ENCODE data around the gene AKT1S1.

AKT1S1 gene

DNA sequence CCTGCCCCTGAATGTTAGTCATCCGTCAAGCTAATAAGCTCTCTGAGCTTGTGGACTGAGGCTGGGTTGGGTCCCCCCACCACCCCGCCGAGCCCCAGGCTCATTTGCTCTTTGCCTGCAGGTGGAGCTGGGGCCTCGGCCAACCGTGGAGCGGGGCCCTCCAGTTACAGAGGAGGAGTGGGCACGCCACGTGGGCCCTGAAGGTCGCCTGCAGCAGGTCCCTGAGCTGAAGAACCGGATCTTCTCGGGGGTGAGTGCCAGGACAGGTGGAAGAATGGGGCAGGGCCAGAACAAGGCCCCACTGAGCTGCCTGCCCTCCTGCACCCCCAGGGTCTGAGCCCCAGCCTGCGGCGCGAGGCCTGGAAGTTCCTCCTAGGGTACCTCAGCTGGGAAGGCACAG, 5.5 kb upstream of the AKT1S1 start:
- no peak for DNase-seq (ENCODE audit: low spot score)

DNA sequence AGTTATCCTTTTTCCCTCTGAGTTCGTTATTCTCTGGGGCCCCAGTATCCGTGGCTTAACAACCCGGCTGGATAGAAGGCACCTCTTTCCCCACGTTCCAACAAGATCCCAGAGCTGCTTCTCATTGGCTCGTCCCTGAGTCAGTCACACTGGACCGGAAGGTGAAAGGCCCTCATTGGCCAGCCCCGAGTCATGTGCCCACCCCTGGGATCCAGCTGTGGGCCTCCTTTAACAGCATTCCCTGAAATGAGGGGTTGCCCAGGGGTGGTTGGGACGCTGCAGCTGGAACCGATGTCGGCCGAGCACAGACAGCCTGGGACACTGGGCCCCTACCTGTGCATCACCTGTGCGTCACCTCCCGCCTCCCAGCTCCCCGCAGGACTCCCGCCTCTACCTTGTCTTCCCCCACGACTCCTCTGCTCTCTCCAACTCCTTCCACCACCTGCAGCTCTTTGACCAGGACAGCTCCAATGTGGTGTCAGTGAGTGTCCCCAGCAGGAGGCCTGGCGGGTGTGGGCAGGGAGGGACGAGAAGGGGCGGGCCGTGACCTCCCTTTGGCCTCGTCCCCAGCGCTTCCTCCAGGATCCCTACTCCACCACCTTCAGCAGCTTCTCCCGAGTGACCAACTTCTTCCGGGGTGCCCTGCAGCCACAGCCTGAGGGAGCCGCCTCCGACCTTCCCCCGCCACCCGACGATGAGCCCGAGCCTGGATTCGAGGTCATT, 4.7 kb upstream of the AKT1S1 start:
- DNase-seq (ENCODE audit: low spot score): no peak

DNA sequence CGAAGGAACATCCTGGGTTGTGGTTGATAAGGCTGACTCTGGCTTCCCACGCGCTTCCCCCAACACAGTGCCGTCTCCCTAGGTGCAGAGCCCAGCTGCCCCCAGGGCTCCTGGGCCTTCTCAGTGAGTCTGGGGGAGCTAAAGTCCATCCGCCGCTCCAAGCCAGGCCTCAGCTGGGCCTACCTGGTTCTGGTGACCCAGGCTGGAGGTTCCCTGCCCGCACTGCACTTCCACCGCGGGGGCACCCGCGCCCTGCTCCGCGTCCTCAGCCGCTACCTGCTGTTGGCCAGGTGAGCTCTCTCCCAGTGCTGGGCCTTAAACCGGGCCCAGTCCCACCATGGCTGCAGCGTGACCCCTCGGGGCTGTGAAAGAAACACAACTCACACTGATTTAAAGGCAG, 4.0 kb upstream of the AKT1S1 start:
- no peak for DNase-seq (ENCODE audit: low spot score)

DNA sequence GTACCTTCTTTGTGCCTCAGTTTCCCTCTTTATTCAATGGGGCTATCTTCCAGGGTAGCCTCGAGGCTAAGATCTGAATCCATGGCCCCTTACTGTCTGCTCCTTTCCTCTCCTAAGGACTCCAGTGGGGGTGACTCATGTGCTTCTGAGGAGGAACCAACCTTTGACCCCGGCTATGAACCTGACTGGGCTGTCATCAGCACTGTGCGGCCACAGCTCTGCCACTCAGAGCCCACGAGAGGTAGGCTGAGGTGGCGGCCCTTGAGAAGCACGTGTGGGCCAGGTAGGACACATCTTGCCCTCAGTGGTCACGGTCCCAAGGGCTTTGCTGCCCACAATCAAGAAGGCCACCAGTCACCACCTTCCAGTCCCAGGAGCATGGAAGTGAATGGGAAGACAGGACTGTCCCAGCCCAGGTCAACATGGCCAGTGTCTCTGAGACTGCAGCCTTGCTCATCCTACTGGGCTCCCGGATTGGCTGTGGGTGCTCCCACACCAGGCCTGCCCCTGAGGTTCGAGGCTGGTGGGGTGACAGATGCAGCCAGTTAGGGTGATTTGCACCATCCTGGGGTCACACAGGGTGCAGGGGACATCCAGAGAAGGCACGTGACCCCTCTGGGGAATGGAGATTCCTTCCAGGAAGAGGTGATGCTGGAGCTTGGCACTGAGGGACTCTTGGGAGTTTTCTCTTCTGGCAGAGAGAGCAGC, 3.2 kb upstream of the AKT1S1 start:
- no peak for DNase-seq (ENCODE audit: low spot score)

DNA sequence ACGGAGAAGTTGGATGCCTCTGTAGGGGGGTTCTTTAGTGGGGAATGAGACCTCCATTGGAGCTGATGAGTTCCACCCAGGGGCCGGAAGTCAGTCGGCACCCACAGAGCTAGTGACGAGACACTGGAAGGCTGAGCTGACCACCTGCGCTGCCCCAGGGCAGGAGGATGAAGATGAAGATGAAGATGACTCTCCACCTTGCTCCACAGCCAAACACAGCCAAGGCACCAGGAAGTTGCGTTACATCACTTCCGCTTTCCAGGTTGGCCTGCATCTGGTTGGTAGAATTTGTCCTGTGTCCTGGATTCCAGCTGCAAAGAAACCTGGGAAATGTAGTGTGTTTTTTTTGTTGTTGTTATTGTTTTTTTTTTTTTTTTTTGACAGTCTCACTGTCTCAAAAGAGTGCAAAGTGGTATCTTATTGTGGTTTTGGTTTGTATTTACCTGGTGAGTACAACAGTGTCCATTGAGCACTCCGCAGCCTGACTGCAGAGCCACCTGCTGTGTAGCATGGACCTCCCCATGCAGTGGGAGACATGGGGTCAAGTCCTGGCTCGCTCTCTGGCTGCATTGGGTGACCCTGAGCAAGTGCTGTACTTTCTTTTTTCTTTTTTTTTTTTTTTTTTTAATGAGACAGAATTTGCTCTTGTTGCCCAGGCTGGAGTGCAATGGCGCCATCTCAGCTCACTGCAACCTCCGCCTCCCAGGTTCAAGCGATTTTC, 2.2 kb upstream of the AKT1S1 start:
- DNase-seq (ENCODE audit: low spot score): no peak

DNA sequence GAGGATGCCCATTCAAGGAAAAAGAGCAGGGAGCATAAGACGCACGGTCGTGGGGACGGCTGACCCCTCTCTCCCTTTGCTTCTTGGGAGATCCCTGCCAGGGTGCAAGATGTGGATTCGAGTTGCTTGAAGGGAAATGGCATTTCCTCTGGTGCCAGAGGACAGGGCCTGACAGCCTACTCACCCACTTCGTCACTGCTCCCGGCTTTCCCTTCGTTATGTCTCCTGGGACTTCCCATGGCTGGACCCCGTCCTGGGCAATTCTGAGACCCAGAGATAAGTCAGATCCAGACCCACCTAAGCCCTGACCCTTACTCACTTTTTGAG, 1.6 kb upstream of the AKT1S1 start:
- DNase-seq (ENCODE audit: low spot score): no peak

DNA sequence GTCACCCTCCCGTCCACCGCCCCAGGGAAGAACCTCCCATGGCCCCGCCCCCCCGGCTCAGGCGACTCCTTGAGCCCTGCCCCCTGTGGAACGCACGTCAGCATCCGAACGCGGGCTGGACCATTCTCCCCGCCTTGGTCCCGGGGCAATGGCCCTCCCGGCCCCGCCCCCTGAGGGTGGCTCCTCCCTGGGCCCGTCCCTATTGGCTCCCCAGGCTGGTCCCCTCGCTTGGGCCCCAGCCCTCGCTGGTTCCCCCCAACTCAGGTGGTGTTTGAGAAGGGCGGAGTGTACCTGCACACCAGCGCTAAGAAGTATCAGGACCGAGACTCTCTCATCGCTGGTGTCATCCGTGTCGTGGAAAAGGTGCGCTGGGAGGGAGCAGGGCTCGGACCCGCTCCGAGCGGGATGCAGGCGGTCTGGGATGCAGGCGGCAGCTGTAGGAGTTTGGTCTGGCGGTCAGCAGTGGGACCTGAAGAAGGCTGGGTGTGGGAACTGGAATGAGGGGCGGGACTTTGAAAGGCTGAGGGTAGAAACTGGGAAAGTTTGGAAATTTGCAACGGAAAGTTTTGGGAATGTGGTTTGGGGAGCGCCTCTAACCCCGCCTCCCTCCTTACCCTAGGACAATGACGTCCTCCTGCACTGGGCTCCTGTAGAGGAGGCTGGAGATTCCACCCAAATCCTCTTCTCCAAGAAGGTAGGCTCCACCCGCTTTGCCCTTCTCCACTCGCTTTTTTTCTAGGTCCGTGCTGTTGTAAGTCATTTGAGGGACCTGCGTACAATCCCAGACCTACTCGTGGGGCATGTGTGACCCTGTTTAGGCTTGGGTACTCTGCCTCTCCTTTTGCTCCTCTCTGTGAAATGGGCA, 956 bp upstream of the AKT1S1 start:
- DNase-seq (ENCODE audit: low spot score): peak; percentile 96

DNA sequence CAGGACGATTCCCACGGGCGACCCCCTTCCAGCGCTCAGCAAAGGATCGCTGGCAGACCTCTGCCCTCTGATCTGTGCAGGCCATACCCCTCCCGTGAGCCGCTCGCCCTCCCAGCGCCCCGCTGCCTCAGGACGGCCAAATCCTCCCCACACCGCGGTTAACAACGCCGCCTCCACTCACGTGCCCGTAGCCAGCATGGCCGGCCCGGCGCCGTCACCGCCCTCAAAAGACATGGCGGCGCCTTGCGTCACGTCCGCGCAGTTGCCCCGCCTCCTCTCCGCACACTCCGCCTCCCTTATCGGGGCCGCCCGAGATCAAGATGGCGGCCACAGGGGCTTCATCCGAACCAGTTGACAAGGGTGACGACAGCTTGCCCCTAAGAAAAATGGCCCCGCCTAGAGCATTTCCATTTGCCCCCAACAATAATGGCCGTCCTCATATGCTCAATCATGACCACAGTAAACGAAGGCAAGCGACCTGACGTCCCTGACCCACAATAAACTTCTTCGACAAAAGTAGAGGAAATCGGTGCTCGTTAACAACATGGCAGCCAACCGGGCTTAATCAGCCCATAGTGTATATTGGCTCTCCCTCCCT, 634 bp downstream of the AKT1S1 start:
- DNase-seq (ENCODE audit: low spot score): peak; percentile 99

DNA sequence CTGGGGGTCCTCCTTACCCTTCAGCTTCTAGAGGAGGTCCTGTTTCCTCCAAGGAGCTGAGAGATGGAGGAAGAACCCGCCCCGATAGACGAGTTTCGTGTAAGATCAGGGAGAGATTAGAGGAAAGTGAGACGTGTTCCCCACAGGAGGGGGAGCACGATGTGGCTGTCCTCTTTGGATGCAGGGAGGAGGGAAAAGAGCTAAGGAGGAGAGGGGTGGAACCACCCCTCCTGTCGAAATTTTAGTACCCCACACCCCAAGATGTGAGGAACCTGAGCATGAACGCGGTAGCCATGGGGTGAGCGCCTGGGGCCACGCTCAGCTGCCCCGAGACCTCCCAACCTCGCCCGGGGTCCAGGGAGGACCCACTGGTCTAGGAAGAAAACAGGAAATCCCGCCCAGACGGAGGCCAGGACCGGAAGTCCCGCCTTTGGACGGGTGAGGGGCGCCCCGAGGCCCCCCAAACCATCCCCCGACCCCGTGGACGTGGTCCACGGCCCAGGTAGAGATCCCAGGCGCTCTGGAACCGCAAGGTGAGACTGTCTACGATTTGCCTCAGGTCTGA, 1.2 kb downstream of the AKT1S1 start:
- peak; percentile 73 for DNase-seq (ENCODE audit: low spot score)

DNA sequence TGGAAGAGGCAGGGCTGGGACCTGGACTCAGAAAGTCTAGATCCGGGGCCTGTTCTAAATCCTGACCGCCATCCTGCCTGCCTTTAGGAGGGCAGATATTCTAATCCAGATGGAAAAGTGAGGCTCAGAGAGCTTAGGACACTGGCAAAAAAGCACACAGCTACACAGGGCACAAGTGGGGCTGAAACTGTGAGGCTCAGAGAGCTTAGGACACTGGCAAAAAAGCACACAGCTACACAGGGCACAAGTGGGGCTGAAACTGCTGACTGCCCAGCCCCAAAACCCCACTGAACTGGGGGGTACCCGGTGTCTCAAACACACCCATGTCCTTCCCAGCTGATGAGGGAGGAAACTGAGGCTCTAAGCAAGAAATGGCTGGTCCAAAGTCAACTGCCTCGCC, 2.0 kb downstream of the AKT1S1 start:
- DNase-seq (ENCODE audit: low spot score): no peak

DNA sequence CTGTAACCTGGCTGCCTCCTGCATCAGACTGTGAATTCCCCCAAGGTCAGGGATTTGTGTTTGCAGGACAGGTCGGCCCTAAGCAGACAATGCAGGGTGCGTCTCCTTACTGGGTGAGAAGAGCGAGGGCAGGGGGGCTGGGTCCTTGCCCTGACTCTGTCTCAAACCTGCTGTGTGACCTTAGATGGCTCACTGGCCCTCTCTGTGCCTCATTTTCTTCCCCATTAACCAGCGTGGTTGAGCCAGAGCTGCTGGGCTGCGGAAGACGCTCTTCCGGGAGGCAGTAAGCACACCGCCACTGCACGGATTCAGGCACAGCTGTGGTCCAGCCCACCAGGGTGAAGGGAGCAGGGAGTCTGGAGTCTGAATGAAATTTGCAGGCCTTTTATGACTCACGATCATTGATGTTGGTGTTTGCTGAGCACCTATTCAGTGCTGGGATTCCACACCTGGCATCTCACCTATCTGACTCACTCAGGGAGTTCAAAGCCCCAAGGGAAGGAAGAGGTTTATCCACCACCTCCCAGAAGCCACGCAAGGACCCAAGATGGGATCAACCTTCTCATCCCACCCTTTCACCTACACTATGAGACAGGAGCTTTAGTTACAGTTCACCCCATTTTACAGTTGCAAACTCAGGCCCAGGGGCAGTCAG, 2.5 kb downstream of the AKT1S1 start:
- no peak for DNase-seq (ENCODE audit: low spot score)

DNA sequence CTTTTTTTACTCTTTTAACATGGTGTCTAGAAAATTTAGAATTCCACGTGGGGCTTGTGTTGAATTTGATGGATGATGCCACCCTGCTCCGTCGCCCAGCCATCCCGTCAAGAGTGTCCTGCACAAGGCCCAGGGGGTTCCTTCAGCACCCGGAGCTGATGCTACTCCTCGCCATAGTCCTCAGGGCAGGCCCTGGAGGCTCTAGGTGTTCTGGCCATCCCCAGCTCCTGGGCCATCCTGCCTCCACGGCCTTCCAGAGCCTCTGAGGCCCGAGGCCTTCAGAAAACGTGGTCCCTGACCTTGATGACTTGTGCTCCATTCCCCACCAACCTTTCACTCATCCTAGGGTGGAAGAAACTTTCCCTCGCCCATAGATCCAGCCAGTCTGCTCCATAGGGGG, 3.3 kb downstream of the AKT1S1 start:
- no peak for DNase-seq (ENCODE audit: low spot score)

DNA sequence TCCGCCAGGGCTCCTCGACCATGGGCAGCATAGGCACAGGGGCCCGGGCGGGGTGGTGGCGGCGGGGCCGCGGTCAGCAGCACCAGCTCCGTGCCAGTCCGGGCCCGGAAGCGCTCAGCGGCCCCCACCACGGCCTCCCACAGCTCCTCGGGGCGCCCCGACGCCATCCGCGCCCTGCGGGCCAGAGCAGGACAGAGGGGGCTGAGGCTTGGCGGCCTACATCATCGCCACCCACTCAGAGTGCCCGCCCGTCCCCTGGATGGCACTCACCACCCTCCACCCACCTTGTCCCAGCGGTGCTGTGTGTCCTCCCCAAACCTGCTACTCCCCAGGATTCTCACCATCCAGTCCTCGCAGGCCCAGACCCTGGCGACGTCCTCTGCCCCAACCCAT, 4.0 kb downstream of the AKT1S1 start:
- no peak for DNase-seq (ENCODE audit: low spot score)

DNA sequence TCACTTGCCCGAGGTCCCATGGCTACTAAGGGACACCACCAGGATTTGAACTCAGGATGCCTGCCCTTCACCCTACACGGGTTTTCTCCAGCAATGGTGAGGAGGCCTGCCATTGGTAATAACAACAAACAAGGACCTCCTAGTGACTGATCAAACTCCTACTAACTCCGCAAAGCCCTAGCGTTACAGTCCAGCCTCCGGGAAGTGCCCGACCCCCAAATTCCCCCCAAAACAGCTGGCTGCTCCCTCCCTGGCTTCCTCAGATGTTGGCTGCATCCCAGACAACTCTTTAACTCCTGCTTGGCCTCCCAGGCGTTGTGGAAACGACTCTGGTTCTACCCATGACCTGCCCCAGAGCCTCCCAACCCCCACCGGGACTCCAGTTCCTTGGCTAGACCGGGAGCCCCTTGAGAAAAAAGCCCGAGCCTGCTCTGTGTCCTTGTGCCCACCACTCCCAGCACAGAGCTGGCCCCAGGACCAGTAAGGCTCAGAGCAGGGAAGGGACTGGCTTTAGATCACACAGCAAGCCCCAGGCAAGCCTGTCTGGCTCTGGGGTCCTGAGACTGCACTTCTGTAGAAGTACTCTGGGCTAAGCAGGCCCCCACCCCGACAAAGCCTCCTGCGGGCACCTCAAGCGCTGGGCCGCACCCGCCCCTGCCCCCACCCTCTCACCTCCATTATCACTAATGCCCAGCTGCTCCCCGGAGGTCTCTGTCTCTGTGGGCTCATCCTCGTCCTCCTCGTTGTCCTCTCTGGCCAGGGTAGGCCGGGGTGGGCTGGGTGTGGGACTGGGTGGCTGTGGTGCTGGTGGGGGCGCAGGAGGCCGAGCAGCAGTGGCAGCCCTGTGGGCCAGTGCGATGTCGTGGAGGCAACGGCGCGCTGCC, 4.7 kb downstream of the AKT1S1 start:
- no peak for DNase-seq (ENCODE audit: low spot score)

DNA sequence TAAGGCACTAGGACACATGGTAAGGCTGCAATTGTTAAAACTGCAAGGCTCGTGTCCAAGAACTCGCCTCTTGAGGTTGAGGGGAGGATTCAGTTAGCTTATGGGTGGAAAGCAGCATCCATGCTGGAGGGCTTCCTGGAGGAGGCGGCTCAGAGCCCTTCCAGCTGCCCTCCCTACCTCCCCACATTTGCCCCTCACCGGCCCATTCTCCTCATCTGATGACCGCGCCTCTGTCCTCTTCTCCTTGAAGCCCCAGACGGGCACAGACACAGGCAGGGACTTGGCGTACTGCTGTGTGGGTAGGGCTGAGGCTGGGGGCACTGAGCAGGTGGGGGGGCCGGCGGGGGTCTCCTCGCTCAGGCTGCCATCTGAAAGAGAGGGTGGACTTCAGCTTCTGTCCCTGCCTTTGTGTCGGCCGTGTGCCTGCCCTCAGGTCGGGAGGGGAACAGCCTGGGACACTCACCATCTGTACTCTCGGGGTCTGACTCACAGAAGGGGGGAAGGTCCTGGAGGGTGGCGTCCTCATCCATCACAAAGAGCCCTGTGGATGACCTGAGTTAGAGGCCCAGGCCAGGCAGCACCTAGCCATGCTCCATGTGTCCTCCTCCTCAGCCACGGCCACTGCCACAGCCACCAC, 5.7 kb downstream of the AKT1S1 start:
- DNase-seq (ENCODE audit: low spot score): no peak

DNA sequence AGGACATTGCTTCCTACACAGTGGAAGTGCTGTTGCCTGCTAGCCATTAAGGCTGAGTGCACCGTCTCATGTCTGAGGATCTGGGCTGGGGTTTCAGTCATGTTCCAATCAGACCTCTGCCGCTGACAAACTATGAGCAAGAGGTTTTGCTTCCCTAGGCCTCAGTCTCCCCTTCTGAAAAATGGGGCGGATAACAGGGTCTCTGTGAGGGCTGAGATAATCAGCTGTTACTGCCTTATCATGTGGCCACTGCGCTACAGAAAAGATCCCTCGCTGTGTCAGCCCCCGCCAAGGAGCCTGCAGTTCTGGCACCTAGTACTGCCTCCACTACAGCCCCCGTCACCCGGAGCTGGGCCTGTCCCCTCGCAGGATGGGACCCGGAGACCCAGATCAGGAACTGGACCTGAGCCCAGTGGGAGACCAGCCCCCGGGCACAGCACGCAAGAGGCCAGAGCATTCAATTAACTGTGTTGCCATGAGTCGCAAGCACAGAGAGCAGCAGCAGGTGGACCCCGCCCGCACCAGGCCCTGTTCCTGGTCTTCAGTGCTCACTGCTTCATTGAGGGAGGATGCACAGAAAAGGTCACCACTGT, 6.8 kb downstream of the AKT1S1 start:
- DNase-seq (ENCODE audit: low spot score): no peak

DNA sequence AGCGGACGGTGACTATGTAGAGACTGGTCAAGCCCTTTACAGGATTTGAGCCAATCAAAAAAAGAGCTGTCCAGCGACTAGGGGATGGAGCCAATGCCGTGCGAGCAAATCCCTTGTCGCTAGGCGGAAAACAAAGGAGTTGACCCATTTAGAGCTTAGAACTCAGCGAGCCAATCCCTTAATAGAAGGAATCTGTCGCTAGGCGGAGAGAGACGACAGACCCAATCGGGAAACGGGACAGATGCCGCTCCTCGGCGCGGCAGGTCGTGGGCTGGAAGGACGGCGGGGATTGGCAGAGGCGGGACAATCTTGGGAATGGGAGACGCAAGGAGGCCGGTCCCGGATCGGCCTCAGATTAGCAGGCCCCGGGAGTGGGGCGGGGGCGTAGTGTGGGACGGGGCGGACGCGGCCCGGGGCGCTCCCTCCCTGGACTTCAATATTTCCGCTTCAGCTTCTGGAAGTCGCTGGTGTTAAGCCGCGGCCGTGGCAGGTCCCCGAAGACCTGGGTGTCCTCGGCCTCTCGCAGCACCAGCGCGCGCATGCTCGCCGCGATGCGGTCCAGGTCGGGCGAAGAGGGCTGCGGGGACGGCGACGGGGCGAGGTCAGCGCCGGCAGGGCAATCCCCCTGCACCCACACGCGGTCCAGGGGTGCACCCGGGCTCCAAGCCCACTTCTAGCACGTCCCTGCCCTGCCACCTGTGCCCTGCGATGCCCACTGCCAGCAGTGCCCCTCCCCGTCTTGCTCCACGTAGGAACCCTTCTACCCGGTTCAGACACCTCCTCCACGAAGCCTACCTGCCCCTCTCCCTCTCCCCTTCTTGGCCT, 7.5 kb downstream of the AKT1S1 start:
- DNase-seq (ENCODE audit: low spot score): peak; percentile 100

DNA sequence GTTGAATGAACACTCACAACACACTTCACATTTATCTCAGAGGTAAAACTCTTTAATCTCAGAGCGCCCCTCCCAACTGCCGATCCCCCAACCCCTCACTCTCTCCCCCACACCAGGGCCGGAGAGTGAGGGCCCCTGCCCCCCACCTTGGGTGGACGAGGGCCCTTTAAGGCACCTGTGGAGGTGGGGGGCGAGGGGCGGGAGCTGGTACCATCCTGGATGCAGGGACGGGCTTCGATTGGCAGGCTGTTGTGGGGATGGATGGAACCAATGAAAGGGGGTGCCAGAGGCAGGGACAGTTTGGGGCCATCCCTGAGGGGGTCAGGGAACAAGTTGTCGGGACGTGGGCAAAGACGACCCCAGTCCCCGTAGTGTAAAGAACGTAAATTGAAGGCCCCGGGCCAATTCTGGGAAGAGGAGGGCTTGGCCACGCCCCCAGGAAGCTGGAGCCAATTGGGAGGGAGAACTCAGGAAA, 8.1 kb downstream of the AKT1S1 start:
- DNase-seq (ENCODE audit: low spot score): no peak

Data from cerebellar cortex (tissue), 1 donor.